NCI-H2196 (cell line): ENCODE data around the gene CHN1.

ENCODE experiments used
- DNase-seq: peaks from one replicate; lab custom pipeline; 2025; ENCODE audit not compliant: unreplicated experiment; lab: John Stamatoyannopoulos, UW

CHN1 gene

GRCh38 chr2:174974131-174974530, 31.1 kb downstream of the CHN1 start:
- DNase-seq, result no peak

- no peak for DNase-seq
These were observed 32.3 kb downstream of the CHN1 start for GRCh38 chr2:174972924-174973323.

- peak; percentile 78 for DNase-seq
These were observed 33.1 kb downstream of the CHN1 start for GRCh38 chr2:174971868-174972781.

- no peak for DNase-seq
These were observed 35.1 kb downstream of the CHN1 start for GRCh38 chr2:174970092-174970491.

GRCh38 chr2:174969091-174969734, 36.0 kb downstream of the CHN1 start:
- DNase-seq, result no peak

GRCh38 chr2:174967691-174968260, 37.4 kb downstream of the CHN1 start:
- DNase-seq, result no peak

- no peak for DNase-seq
These were observed 38.1 kb downstream of the CHN1 start for GRCh38 chr2:174967086-174967485.

- peak; percentile 36 for DNase-seq
These were observed 39.0 kb downstream of the CHN1 start for GRCh38 chr2:174965992-174966744.

- DNase-seq, result no peak
These were observed 39.6 kb downstream of the CHN1 start for GRCh38 chr2:174965551-174965950.

- no peak for DNase-seq
These were observed 40.8 kb downstream of the CHN1 start for GRCh38 chr2:174964404-174964803.

- DNase-seq, result no peak
These were observed 41.5 kb downstream of the CHN1 start for GRCh38 chr2:174963437-174964400.

- no peak for DNase-seq
These were observed 45.4 kb downstream of the CHN1 start for GRCh38 chr2:174959787-174960186.

- DNase-seq, result no peak
These were observed 48.1 kb downstream of the CHN1 start for GRCh38 chr2:174957050-174957449.

- peak; percentile 16 for DNase-seq
These were observed 52.6 kb downstream of the CHN1 start for GRCh38 chr2:174952607-174953006.

- no peak for DNase-seq
These were observed 53.4 kb downstream of the CHN1 start for GRCh38 chr2:174951745-174952144.

- DNase-seq, result no peak
These were observed 55.0 kb downstream of the CHN1 start for GRCh38 chr2:174949988-174950687.

GRCh38 chr2:174945601-174946260, 59.5 kb downstream of the CHN1 start:
- no peak for DNase-seq

GRCh38 chr2:174939046-174939445, 66.1 kb downstream of the CHN1 start:
- no peak for DNase-seq

- DNase-seq, result no peak
These were observed 73.5 kb downstream of the CHN1 start for GRCh38 chr2:174931724-174932123.
